CD4-positive, CD25-positive, alpha-beta regulatory T cell (primary cell): ENCODE results near the gene IZUMO1R. TPM values are rescaled to one million over a fixed set of nuclear protein-coding genes. Genes with fewer than 3 reads are reported as not detected.
A peak's percentile ranks its signal among the peaks of the same experiment; 100 is the strongest.

ENCODE experiments used
- ATAC-seq, 2 donors: fragments of 150-1000 bp; cut with Tn5 transposase; one replicate each; pipeline ENCODE4 v1.10.0; 2021; ENCODE audit warnings: low read depth in 2 of 2, moderate number of reproducible peaks in 2 of 2, moderate library complexity in 1 of 2
- DNase-seq, 3 donors: peaks; one replicate each; pipeline versions ENCODE4 v3.0.0 to v3.0.0-alpha.2; 2012 to 2022; ENCODE audit warnings: mixed read lengths in 1 of 3
- H3K27ac ChIP-seq: one replicate; pipeline ENCODE4 v1.7.0; 2013; ENCODE audit warnings: mild to moderate bottlenecking, low read length; ENCODE audit not compliant: insufficient read depth, poor library complexity, severe bottlenecking
- H3K27me3 ChIP-seq: one replicate; pipeline ENCODE4 v1.7.0; 2013; ENCODE audit warnings: low read length; ENCODE audit not compliant: control insufficient read depth, insufficient read depth
- H3K36me3 ChIP-seq: one replicate; pipeline ENCODE4 v1.7.0; 2013; ENCODE audit warnings: mild to moderate bottlenecking, low read length, moderate library complexity; ENCODE audit not compliant: control insufficient read depth, insufficient read depth
- H3K4me1 ChIP-seq: 2 replicates; pipeline ENCODE4 v1.7.0; 2013; ENCODE audit warnings: mild to moderate bottlenecking, low read length; ENCODE audit not compliant: insufficient read depth, control insufficient read depth, poor library complexity, severe bottlenecking
- H3K4me3 ChIP-seq: one replicate; pipeline ENCODE4 v1.7.0; 2013; ENCODE audit warnings: low read depth, mild to moderate bottlenecking, low read length, moderate library complexity
- H3K9me3 ChIP-seq, 2 experiments: 1 replicate in 1 of 2; 2 replicates in 1 of 2; pipeline ENCODE4 v1.7.0; 2013; ENCODE audit warnings: low read length in 2 of 2, mild to moderate bottlenecking in 1 of 2, moderate library complexity in 1 of 2; ENCODE audit not compliant: control insufficient read depth in 2 of 2
- H3K27ac Mint-ChIP-seq, 3 donors: one replicate each; pipeline ENCODE4 v1.8.0; 2020 to 2022; ENCODE audit warnings: mild to moderate bottlenecking in 3 of 3, mixed read lengths in 3 of 3, moderate library complexity in 2 of 3
- H3K27me3 Mint-ChIP-seq: one replicate; pipeline ENCODE4 v1.8.0; 2022; ENCODE audit warnings: mild to moderate bottlenecking, mixed read lengths
- H3K36me3 Mint-ChIP-seq: one replicate; pipeline ENCODE4 v1.8.0; 2020; ENCODE audit warnings: mixed read lengths
- H3K4me1 Mint-ChIP-seq, 4 donors: one replicate each; pipeline ENCODE4 v1.8.0; 2020 to 2022; ENCODE audit warnings: mixed read lengths in 4 of 4, mild to moderate bottlenecking in 1 of 4
- H3K4me3 Mint-ChIP-seq, 4 donors: one replicate each; pipeline ENCODE4 v1.8.0; 2020 to 2022; ENCODE audit warnings: mild to moderate bottlenecking in 4 of 4, mixed read lengths in 4 of 4, moderate library complexity in 3 of 4
- H3K9me3 Mint-ChIP-seq, 7 donors: one replicate each; pipeline ENCODE4 v1.8.0; 2020 to 2022; ENCODE audit warnings: mixed read lengths in 7 of 7, mild to moderate bottlenecking in 3 of 7, moderate library complexity in 2 of 7
- polyA plus RNA-seq, 4 donors: library from polyadenylated mRNA; unstranded; fragments of 300-500 nt; fragmentation: Illumina TruSeq; gene quantifications; one replicate each; pipeline ENCODE4 v1.2.3, GENCODE V29; 2021
- total RNA-seq: library from RNA; stranded (reverse); gene quantifications from one replicate; pipeline ENCODE4 v1.2.3, GENCODE V29; 2022

The IZUMO1R gene
- total and polyA plus RNA-seq, 5 donors from 2014 or later: not detected

DNA sequence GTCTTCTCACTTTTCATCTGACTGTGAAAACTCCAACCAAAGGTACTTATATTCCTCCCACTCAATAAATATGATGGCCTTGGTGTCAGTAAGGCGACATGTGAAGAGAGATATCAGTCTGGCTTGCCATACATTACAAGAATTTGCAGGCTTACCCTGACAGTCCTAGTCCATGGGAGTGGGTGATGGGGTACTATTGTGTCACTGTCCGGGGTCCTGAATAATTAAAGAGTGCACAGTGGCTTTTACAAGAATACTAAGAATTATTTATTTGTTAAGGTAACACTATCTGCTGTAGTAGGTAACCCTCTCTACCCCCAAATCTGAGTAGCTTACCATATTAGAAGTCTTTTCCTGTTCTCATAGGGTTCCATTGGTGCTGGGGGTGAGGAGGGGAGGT lies 23.1 kb upstream of the IZUMO1R start:
- no peaks in the 10 kb centered on the region for H3K4me1 Mint-ChIP-seq
- Histone ChIP-seq H3K9me3 (no peaks in the 10 kb centered on the region), H3K36me3 (no peaks in the 10 kb centered on the region), H3K27me3 (no peaks in the 10 kb centered on the region), H3K27ac (no peak overlapping the region), H3K4me3 (no peak overlapping the region), H3K4me1 (no peaks in the 10 kb centered on the region)
- H3K36me3 Mint-ChIP-seq: no peaks in the 10 kb centered on the region
- DNase-seq (no peak), ATAC-seq (no peak)
- H3K9me3 Mint-ChIP-seq: peaks cover 0 to 2% (median 0%) of the 10 kb centered on the region in 7 donors
- H3K27me3 Mint-ChIP-seq: peaks cover 8% of the 10 kb centered on the region
- no peak overlapping the region for H3K27ac Mint-ChIP-seq
- no peak overlapping the region for H3K4me3 Mint-ChIP-seq

DNA sequence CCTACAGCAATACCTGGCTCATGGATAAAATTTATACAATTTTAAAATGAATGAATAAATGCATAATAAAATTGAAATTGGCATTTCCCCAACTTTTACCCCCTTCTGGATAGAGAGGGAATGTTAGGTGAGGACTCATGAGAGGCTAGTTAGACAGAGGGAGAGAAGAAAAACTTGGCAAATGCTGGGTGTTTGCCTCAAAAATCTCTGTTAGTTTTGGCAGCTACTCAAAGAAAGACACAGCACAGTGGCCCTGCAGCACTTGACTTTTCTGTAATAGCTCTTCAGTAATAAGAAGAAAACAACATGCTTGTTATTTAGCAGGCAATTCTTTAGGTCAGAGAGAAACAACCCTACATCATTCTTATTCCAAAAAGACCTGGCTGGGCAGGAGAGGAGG lies 20.7 kb upstream of the IZUMO1R start:
- no peaks in the 10 kb centered on the region for H3K27me3 ChIP-seq
- H3K4me1 ChIP-seq: no peaks in the 10 kb centered on the region
- H3K4me3 ChIP-seq: no peak overlapping the region
- Mint-ChIP-seq H3K27ac (no peak overlapping the region), H3K4me1 (no peaks in the 10 kb centered on the region), H3K9me3 (peaks cover 0 to 2% (median 0%) of the 10 kb centered on the region in 7 donors), H3K27me3 (peaks cover 9% of the 10 kb centered on the region), H3K4me3 (no peak overlapping the region), H3K36me3 (no peaks in the 10 kb centered on the region)
- no peaks in the 10 kb centered on the region for H3K36me3 ChIP-seq
- H3K27ac ChIP-seq: no peak overlapping the region
- no peaks in the 10 kb centered on the region for H3K9me3 ChIP-seq
- DNase-seq (no peak), ATAC-seq (no peak)

- no peak for ATAC-seq
- H3K4me3 ChIP-seq: no peak overlapping the region
- H3K27me3 Mint-ChIP-seq: no peaks in the 10 kb centered on the region
These were observed 8.8 kb upstream of the IZUMO1R start for GRCh38 chr11:94295534-94295933.

DNA sequence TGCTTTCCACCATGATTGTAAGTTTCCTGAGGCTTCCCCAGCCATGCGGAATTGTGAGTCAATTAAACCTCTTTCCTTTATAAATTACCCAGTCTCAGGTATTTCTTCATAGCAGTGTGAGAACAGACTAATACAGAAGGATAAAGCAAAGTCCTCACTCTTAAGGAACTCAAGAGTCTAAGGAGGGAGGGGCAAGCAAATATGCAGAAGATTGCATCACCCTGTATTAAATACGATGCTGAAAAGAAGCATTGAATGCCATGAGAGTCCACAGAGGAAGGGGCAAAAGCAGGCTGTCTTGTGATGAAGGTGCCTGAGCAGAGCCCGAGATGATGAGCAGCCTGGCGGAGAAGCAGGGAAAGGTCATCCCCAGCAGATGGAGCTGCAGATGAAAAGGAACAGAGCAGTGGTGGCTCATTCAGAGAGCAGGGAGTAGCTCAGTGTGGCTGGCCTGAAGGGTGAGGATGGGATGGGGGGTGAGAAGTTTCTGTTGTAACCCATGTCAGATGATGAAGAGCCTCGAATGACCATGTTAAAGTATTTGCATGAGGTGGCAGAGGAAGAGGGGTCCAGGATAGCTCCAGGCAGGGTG lies 6.3 kb upstream of the IZUMO1R start:
- Histone ChIP-seq H3K4me1 (no peaks in the 10 kb centered on the region), H3K27me3 (no peaks in the 10 kb centered on the region), H3K36me3 (no peaks in the 10 kb centered on the region), H3K4me3 (no peak overlapping the region), H3K9me3 (no peaks in the 10 kb centered on the region), H3K27ac (no peak overlapping the region)
- Mint-ChIP-seq H3K36me3 (no peaks in the 10 kb centered on the region), H3K4me1 (no peaks in the 10 kb centered on the region), H3K27ac (peak overlapping the region in 1 of 3 donors; percentile 82), H3K9me3 (no peaks in the 10 kb centered on the region), H3K27me3 (peaks cover 8% of the 10 kb centered on the region), H3K4me3 (no peak overlapping the region)
- DNase-seq: no peak
- ATAC-seq: no peak

More at GRCh38 chr11:94295534-94295933, 8.8 kb upstream of the IZUMO1R start:
- Histone ChIP-seq H3K27me3 (no peaks in the 10 kb centered on the region), H3K36me3 (no peaks in the 10 kb centered on the region), H3K9me3 (no peaks in the 10 kb centered on the region), H3K27ac (no peak overlapping the region), H3K4me1 (no peaks in the 10 kb centered on the region)
- DNase-seq: no peak
- no peak overlapping the region for H3K4me3 Mint-ChIP-seq
- H3K4me1 Mint-ChIP-seq: no peaks in the 10 kb centered on the region
- H3K9me3 Mint-ChIP-seq: peaks cover 0 to 4% (median 3%) of the 10 kb centered on the region in 7 donors
- no peaks in the 10 kb centered on the region for H3K36me3 Mint-ChIP-seq
- no peak overlapping the region for H3K27ac Mint-ChIP-seq

DNA sequence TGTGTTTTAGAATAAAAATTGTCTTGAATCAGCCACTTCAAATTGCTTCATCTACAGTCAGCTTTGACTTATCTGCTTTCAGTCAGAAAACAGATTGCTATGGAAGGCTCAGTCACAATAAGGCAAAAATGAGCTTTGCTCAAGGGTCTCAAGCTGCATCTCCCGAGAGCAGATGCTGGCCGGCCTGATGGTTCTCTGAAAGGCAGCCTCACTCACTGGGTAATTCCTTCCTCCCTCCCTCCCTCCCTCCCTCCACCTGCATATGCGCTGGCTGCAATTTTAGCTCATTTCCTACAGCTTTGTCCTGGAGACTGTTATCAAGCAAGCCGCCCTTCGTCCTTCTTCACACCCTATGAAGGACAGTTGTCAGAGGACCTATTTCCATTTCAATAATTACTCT lies 1.6 kb upstream of the IZUMO1R start:
- no peak for DNase-seq
- no peaks in the 10 kb centered on the region for H3K9me3 Mint-ChIP-seq
- no peaks in the 10 kb centered on the region for H3K36me3 Mint-ChIP-seq
- no peak overlapping the region for H3K4me3 ChIP-seq
- H3K36me3 ChIP-seq: no peaks in the 10 kb centered on the region
- H3K27me3 ChIP-seq: no peaks in the 10 kb centered on the region
- H3K9me3 ChIP-seq: no peaks in the 10 kb centered on the region
- H3K27ac Mint-ChIP-seq: no peak overlapping the region
- H3K4me3 Mint-ChIP-seq: no peak overlapping the region
- ATAC-seq: no peak
- peaks cover 9% of the 10 kb centered on the region for H3K27me3 Mint-ChIP-seq
- no peaks in the 10 kb centered on the region for H3K4me1 ChIP-seq
- no peaks in the 10 kb centered on the region for H3K4me1 Mint-ChIP-seq
- H3K27ac ChIP-seq: no peak overlapping the region

GRCh38 chr11:94305146-94305545 lies 766 bp downstream of the IZUMO1R start:
- H3K36me3 Mint-ChIP-seq: no peaks in the 10 kb centered on the region
- H3K4me3 Mint-ChIP-seq: no peak overlapping the region
- no peaks in the 10 kb centered on the region for H3K4me1 Mint-ChIP-seq
- no peaks in the 10 kb centered on the region for H3K36me3 ChIP-seq
- ATAC-seq: no peak
- no peaks in the 10 kb centered on the region for H3K4me1 ChIP-seq
- H3K27ac ChIP-seq: no peak overlapping the region
- H3K9me3 Mint-ChIP-seq: peaks cover 0 to 1% (median 0%) of the 10 kb centered on the region in 7 donors
- peaks cover 9% of the 10 kb centered on the region for H3K27me3 Mint-ChIP-seq
- no peaks in the 10 kb centered on the region for H3K27me3 ChIP-seq
- H3K4me3 ChIP-seq: no peak overlapping the region
- H3K27ac Mint-ChIP-seq: no peak overlapping the region
- H3K9me3 ChIP-seq: no peaks in the 10 kb centered on the region
- no peak for DNase-seq

DNA sequence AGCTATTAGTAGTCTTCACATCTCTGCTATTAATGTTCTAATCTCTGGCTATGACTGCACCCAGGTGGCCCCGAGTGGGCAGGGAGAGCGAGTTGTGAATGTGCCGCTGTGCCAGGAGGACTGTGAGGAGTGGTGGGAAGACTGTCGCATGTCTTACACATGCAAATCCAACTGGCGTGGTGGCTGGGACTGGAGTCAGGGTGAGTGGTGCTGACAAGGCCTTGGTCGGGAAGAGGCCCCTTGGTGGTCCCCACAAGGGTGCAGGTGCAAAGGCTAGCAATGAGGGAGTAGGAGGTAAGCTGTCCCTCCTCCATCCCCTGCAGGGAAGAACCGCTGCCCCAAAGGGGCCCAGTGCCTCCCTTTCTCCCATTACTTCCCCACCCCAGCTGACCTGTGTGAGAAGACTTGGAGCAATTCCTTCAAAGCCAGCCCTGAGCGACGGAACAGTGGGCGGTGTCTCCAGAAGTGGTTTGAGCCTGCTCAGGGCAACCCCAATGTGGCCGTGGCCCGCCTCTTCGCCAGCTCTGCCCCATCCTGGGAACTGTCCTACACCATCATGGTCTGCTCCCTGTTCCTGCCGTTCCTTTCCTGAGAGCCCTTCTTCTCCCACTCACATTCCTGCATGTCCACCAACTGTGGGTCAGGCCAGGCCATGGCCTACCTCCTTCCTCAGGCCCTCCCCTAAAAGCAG lies 2.9 kb downstream of the IZUMO1R start:
- Histone ChIP-seq H3K27ac (no peak overlapping the region), H3K4me3 (no peak overlapping the region), H3K36me3 (no peaks in the 10 kb centered on the region), H3K27me3 (no peaks in the 10 kb centered on the region), H3K9me3 (no peaks in the 10 kb centered on the region), H3K4me1 (no peaks in the 10 kb centered on the region)
- Mint-ChIP-seq H3K36me3 (no peaks in the 10 kb centered on the region), H3K27me3 (peaks cover 10% of the 10 kb centered on the region), H3K27ac (no peak overlapping the region), H3K4me3 (no peak overlapping the region), H3K9me3 (peaks cover 0 to 1% (median 0%) of the 10 kb centered on the region in 7 donors), H3K4me1 (no peaks in the 10 kb centered on the region)
- no peak for ATAC-seq
- DNase-seq: no peak

GRCh38 chr11:94308024-94308423 lies 3.6 kb downstream of the IZUMO1R start:
- no peaks in the 10 kb centered on the region for H3K9me3 ChIP-seq
- H3K27ac ChIP-seq: no peak overlapping the region
- H3K4me1 Mint-ChIP-seq: peaks cover 0 to 4% (median 0%) of the 10 kb centered on the region in 4 donors
- H3K27me3 Mint-ChIP-seq: peaks cover 7% of the 10 kb centered on the region
- H3K27me3 ChIP-seq: no peaks in the 10 kb centered on the region
- no peaks in the 10 kb centered on the region for H3K4me1 ChIP-seq
- no peak overlapping the region for H3K4me3 Mint-ChIP-seq
- ATAC-seq: no peak
- no peak overlapping the region for H3K27ac Mint-ChIP-seq
- no peaks in the 10 kb centered on the region for H3K36me3 ChIP-seq
- no peak for DNase-seq
- peaks cover 0 to 2% (median 0%) of the 10 kb centered on the region in 7 donors for H3K9me3 Mint-ChIP-seq
- no peak overlapping the region for H3K4me3 ChIP-seq
- H3K36me3 Mint-ChIP-seq: no peaks in the 10 kb centered on the region
